Activated CD4-positive, alpha-beta T cell treated with anti-CD3 and anti-CD28 coated beads for 36 hours (primary cell): ENCODE results near the gene BCAS3. TPM values are rescaled to one million over a fixed set of nuclear protein-coding genes. Genes with fewer than 3 reads are reported as not detected.

ENCODE experiments used
- ATAC-seq: fragments of 200-7000 bp; cut with Tn5 transposase; one replicate; pipeline ENCODE4 v1.10.0; 2021; ENCODE audit warnings: mild to moderate bottlenecking, moderate library complexity
- CTCF ChIA-PET: fragments of 350-600 bp; sonication (Branson Sonifier 250); formaldehyde crosslinking; loops from one replicate; lab custom pipeline; 2021; ENCODE audit warnings: antibody characterized with exemption; lab: Charles Lee
- POLR2A ChIA-PET: fragments of 350-600 bp; sonication (Branson Sonifier 250); formaldehyde crosslinking; loops from one replicate; lab custom pipeline; 2021; ENCODE audit warnings: antibody characterized with exemption, inconsistent platforms; lab: Charles Lee
- DNase-seq: peaks from one replicate; pipeline ENCODE4 v3.0.0-alpha.2; 2020
- H3K27ac Mint-ChIP-seq: one replicate; pipeline ENCODE4 v1.8.0; 2021; ENCODE audit warnings: mixed read lengths
- H3K27me3 Mint-ChIP-seq: one replicate; pipeline ENCODE4 v1.8.0; 2021; ENCODE audit warnings: mixed read lengths
- H3K36me3 Mint-ChIP-seq: one replicate; pipeline ENCODE4 v1.8.0; 2021; ENCODE audit warnings: low read depth, mixed read lengths
- H3K4me1 Mint-ChIP-seq: one replicate; pipeline ENCODE4 v1.8.0; 2021; ENCODE audit warnings: mixed read lengths
- H3K4me3 Mint-ChIP-seq: one replicate; pipeline ENCODE4 v1.8.0; 2021; ENCODE audit warnings: mild to moderate bottlenecking, moderate library complexity, mixed read lengths
- H3K9me3 Mint-ChIP-seq: one replicate; pipeline ENCODE4 v1.8.0; 2021; ENCODE audit warnings: low read depth, mixed read lengths
- intact Hi-C, 2 experiments: fragments of 100-400 bp; cut with DNase I in 1 of 2; cut with micrococcal nuclease in 1 of 2; formaldehyde crosslinking; loops; one replicate each; pipeline versions ENCODE4 v1.14.2 to v1.15.1; 2022 to 2024; cut with DNase I, micrococcal nuclease
- total RNA-seq, 2 experiments: library from RNA; stranded (reverse); gene quantifications; one replicate each; pipeline ENCODE4 v1.2.3, GENCODE V29; 2021

Gene BCAS3
- total RNA-seq, 2 experiments from 2014 or later = 7.2 to 7.5 TPM

GRCh38 chr17:61303817-61304096 lies 626.1 kb downstream of the BCAS3 start:
- H3K27me3 Mint-ChIP-seq = no peaks in the 10 kb centered on the region
- H3K4me3 Mint-ChIP-seq = no peak overlapping the region
- H3K27ac Mint-ChIP-seq = no peak overlapping the region
- no peaks in the 10 kb centered on the region for H3K36me3 Mint-ChIP-seq
- ChIA-PET POLR2A (no interaction called here), CTCF (no interaction called here)
- intact Hi-C loops = no loop called here
- no peak for ATAC-seq
- H3K9me3 Mint-ChIP-seq = no peaks in the 10 kb centered on the region
- H3K4me1 Mint-ChIP-seq = no peaks in the 10 kb centered on the region
- no peak for DNase-seq

DNA sequence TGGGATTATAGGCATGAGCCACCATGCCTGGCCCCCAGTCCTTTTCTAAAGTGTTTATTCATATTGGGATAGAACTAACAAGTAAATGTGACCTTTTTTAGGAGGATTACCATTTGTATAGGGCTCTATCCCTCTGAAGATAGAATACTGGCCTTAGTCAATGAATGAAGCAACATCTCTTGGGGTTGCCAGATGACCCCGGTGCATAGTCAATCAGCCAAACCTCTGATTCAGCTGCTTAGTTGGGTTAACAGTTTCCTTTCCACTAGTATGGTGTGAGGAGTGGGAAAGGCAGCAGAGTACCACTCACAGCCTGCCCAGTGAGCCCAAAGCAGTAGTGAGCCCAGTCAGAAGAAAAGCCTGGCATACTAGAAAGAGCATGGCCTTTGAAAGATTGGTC lies 627.4 kb downstream of the BCAS3 start:
- H3K27ac Mint-ChIP-seq = no peak overlapping the region
- H3K36me3 Mint-ChIP-seq = no peaks in the 10 kb centered on the region
- ChIA-PET POLR2A (no interaction called here), CTCF (interaction anchor here (0.6 kb wide), 2 partner anchors 130 to 1544 kb away, joined by 3 to 5 read pairs; no protein-coding TSS in a partner anchor)
- DNase-seq = no peak
- no peak overlapping the region for H3K4me3 Mint-ChIP-seq
- H3K27me3 Mint-ChIP-seq = no peaks in the 10 kb centered on the region
- no peak for ATAC-seq
- no peaks in the 10 kb centered on the region for H3K4me1 Mint-ChIP-seq
- no peaks in the 10 kb centered on the region for H3K9me3 Mint-ChIP-seq
- intact Hi-C loops = no loop called here

DNA sequence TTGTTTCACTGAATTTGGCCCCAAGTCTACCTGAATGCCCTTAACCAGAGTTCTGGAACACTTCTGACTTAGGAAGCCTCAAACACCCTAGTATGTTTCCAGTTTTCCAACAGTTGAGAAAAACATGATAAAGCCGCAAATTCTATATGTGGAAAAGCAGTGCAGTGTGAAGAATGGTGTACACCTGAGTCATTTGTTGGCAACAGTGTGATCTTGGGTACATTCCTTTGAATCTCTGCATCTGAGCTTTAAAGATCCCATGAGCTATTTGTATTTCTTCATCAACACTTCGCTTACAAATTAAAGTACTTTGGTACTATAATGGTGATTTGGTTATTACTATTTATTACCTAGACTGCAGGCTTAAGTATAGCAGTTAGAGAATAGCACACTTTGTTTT lies 628.4 kb downstream of the BCAS3 start:
- Mint-ChIP-seq H3K9me3 (no peaks in the 10 kb centered on the region), H3K4me1 (no peaks in the 10 kb centered on the region), H3K36me3 (no peaks in the 10 kb centered on the region), H3K4me3 (no peak overlapping the region), H3K27ac (no peak overlapping the region), H3K27me3 (no peaks in the 10 kb centered on the region)
- intact Hi-C loops = no loop called here
- CTCF ChIA-PET = interaction anchor here (0.7 kb wide), 1 partner anchor 43 kb away, joined by 3 read pairs; no protein-coding TSS in a partner anchor
- DNase-seq = no peak
- POLR2A ChIA-PET = no interaction called here
- ATAC-seq = no peak

GRCh38 chr17:61307905-61308886 lies 630.5 kb downstream of the BCAS3 start:
- ChIA-PET CTCF (interaction anchor here (0.6 to 1.3 kb wide), 3 partner anchors 10 to 325 kb away, joined by 3 to 4 read pairs (median 3); no protein-coding TSS in a partner anchor), POLR2A (no interaction called here)
- Mint-ChIP-seq H3K27me3 (no peaks in the 10 kb centered on the region), H3K4me3 (no peak overlapping the region), H3K4me1 (no peaks in the 10 kb centered on the region), H3K27ac (no peak overlapping the region), H3K9me3 (no peaks in the 10 kb centered on the region), H3K36me3 (no peaks in the 10 kb centered on the region)
- DNase-seq = no peak
- intact Hi-C loops = no loop called here
- no peak for ATAC-seq

- Mint-ChIP-seq H3K27ac (no peak overlapping the region), H3K4me1 (no peaks in the 10 kb centered on the region), H3K9me3 (no peaks in the 10 kb centered on the region), H3K27me3 (no peaks in the 10 kb centered on the region), H3K4me3 (no peak overlapping the region), H3K36me3 (no peaks in the 10 kb centered on the region)
- intact Hi-C loops = no loop called here
- CTCF ChIA-PET = no interaction called here
- POLR2A ChIA-PET = no interaction called here
- DNase-seq (no peak), ATAC-seq (no peak)
These were observed 632.0 kb downstream of the BCAS3 start for GRCh38 chr17:61309362-61310256.

- Mint-ChIP-seq H3K36me3 (no peaks in the 10 kb centered on the region), H3K4me1 (no peaks in the 10 kb centered on the region), H3K27me3 (no peaks in the 10 kb centered on the region), H3K9me3 (no peaks in the 10 kb centered on the region), H3K27ac (no peak overlapping the region), H3K4me3 (no peak overlapping the region)
- DNase-seq = no peak
- intact Hi-C loops = no loop called here
- POLR2A ChIA-PET = no interaction called here
- no peak for ATAC-seq
- CTCF ChIA-PET = no interaction called here
These were observed 632.9 kb downstream of the BCAS3 start for GRCh38 chr17:61310590-61310989.

GRCh38 chr17:61312406-61313295 lies 635.0 kb downstream of the BCAS3 start:
- POLR2A ChIA-PET = no interaction called here
- no peak overlapping the region for H3K27ac Mint-ChIP-seq
- H3K36me3 Mint-ChIP-seq = no peaks in the 10 kb centered on the region
- intact Hi-C loops = no loop called here
- H3K4me3 Mint-ChIP-seq = no peak overlapping the region
- DNase-seq (no peak), ATAC-seq (no peak)
- no peaks in the 10 kb centered on the region for H3K9me3 Mint-ChIP-seq
- H3K4me1 Mint-ChIP-seq = no peaks in the 10 kb centered on the region
- CTCF ChIA-PET = no interaction called here
- H3K27me3 Mint-ChIP-seq = no peaks in the 10 kb centered on the region

GRCh38 chr17:61313461-61314326 lies 636.0 kb downstream of the BCAS3 start:
- CTCF ChIA-PET = no interaction called here
- no peaks in the 10 kb centered on the region for H3K4me1 Mint-ChIP-seq
- H3K4me3 Mint-ChIP-seq = no peak overlapping the region
- no peak for DNase-seq
- no peaks in the 10 kb centered on the region for H3K9me3 Mint-ChIP-seq
- ATAC-seq = no peak
- no peaks in the 10 kb centered on the region for H3K27me3 Mint-ChIP-seq
- POLR2A ChIA-PET = no interaction called here
- intact Hi-C loops = no loop called here
- H3K27ac Mint-ChIP-seq = no peak overlapping the region
- H3K36me3 Mint-ChIP-seq = no peaks in the 10 kb centered on the region

- Mint-ChIP-seq H3K27ac (no peak overlapping the region), H3K9me3 (no peaks in the 10 kb centered on the region), H3K4me3 (no peak overlapping the region), H3K36me3 (no peaks in the 10 kb centered on the region), H3K4me1 (no peaks in the 10 kb centered on the region), H3K27me3 (no peaks in the 10 kb centered on the region)
- CTCF ChIA-PET = no interaction called here
- no peak for ATAC-seq
- DNase-seq = no peak
- intact Hi-C loops = no loop called here
- POLR2A ChIA-PET = no interaction called here
These were observed 636.9 kb downstream of the BCAS3 start for GRCh38 chr17:61314368-61315078.

DNA sequence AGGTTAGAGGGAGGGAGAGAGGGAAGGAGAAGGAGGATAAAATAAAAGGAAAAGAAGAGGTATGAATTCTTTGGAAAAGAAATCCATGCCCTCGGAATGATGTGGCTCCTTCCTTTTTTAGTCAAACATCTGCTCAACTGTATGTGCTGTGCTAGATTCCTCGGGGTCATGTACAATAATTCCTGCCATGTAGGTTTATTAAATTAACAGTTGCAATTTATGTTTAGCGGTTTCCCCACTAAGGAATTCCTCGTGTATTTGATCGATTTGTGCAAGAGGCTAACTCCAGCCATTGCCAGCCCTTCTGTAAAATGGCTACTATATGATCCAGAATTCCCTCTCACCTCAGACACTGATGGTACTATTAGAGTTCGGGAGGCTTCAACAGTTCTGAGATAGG lies 639.0 kb downstream of the BCAS3 start:
- H3K27me3 Mint-ChIP-seq = no peaks in the 10 kb centered on the region
- H3K27ac Mint-ChIP-seq = no peak overlapping the region
- no peaks in the 10 kb centered on the region for H3K4me1 Mint-ChIP-seq
- H3K36me3 Mint-ChIP-seq = no peaks in the 10 kb centered on the region
- no peaks in the 10 kb centered on the region for H3K9me3 Mint-ChIP-seq
- DNase-seq = no peak
- ChIA-PET POLR2A (no interaction called here), CTCF (no interaction called here)
- no peak overlapping the region for H3K4me3 Mint-ChIP-seq
- no peak for ATAC-seq
- intact Hi-C loops = no loop called here
